T-helper 2 cell treated with Interferon-gamma antibody and Interleukin-4, amounts not matched to agents 5 μg/mL and 100 μg/mL, for 36 hours (primary cell): ENCODE data around the gene KDM3A.

Source experiments
- DNase-seq: peaks from one replicate; pipeline ENCODE4 v3.0.0; 2021; ENCODE audit warnings: low spot score
- H3K27ac Mint-ChIP-seq: one replicate; pipeline ENCODE4 v1.8.0; 2021; ENCODE audit warnings: mild to moderate bottlenecking, mixed read lengths
- H3K27me3 Mint-ChIP-seq: one replicate; pipeline ENCODE4 v1.8.0; 2021; ENCODE audit warnings: low read depth, mixed read lengths
- H3K36me3 Mint-ChIP-seq: one replicate; pipeline ENCODE4 v1.8.0; 2021; ENCODE audit warnings: low read depth, mixed read lengths
- H3K4me1 Mint-ChIP-seq: one replicate; pipeline ENCODE4 v1.8.0; 2021; ENCODE audit warnings: low read depth, mixed read lengths
- H3K4me3 Mint-ChIP-seq: one replicate; pipeline ENCODE4 v1.8.0; 2022; ENCODE audit warnings: mild to moderate bottlenecking, moderate library complexity, mixed read lengths
- H3K9me3 Mint-ChIP-seq: one replicate; pipeline ENCODE4 v1.8.0; 2021; ENCODE audit warnings: mixed read lengths

The KDM3A gene

DNA sequence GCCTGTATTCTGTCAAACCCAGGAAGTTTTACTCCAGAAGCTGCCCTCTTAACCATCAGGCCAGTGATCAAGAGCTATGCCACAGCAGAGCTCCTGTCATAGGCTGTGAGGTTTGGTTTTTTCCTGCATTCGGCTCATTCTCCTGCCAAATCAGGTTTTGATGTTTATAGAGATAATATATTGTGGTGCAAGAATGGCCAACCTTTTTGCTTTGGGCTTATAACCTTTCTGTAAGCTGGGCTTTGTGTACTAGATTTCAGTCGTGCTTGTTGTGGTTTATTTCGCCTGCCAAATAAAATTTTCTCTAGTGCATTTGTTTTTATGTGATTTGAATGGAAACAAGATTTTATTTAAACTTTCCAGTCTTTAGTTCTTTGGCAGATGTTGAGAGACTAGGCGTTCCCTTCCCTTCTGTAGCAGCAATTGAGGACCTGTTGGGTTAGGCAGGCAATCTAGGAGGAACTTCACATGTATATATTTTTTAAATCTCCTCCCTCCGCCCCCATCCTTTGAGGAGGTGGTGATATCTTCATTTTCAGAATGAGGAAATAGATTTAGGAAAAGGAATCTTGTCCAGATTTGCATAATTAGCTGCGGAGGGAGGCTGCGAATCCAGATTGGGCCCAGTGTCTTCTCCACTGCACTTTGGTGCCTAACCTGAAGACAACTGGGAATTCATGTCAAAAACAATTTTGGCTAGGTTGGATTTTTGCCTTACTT lies 2.6 kb downstream of the KDM3A start:
- peak overlapping the region; percentile 96 for H3K4me3 Mint-ChIP-seq

GRCh38 chr2:86445436-86445835 lies 4.3 kb downstream of the KDM3A start:
- H3K36me3 Mint-ChIP-seq, result peaks cover 77% of the 10 kb centered on the region
- peak overlapping the region; percentile 30 for H3K4me3 Mint-ChIP-seq
- peaks cover 67% of the 10 kb centered on the region for H3K4me1 Mint-ChIP-seq
- H3K9me3 Mint-ChIP-seq, result peaks cover 2% of the 10 kb centered on the region
- no peak for DNase-seq
- no peak overlapping the region for H3K27ac Mint-ChIP-seq
- no peaks in the 10 kb centered on the region for H3K27me3 Mint-ChIP-seq

More for the DNA sequence above, 2.6 kb downstream of the KDM3A start:
- Mint-ChIP-seq H3K27ac (peak overlapping the region; percentile 11), H3K27me3 (no peaks in the 10 kb centered on the region), H3K9me3 (peaks cover 18% of the 10 kb centered on the region), H3K36me3 (peaks cover 70% of the 10 kb centered on the region), H3K4me1 (peaks cover 59% of the 10 kb centered on the region)
- no peak for DNase-seq

- Mint-ChIP-seq H3K27me3 (no peaks in the 10 kb centered on the region), H3K36me3 (peaks cover 81% of the 10 kb centered on the region), H3K4me3 (no peak overlapping the region), H3K27ac (no peak overlapping the region), H3K4me1 (peaks cover 63% of the 10 kb centered on the region), H3K9me3 (no peaks in the 10 kb centered on the region)
- DNase-seq, result no peak
Measured at GRCh38 chr2:86446060-86446459, 4.9 kb downstream of the KDM3A start.

DNA sequence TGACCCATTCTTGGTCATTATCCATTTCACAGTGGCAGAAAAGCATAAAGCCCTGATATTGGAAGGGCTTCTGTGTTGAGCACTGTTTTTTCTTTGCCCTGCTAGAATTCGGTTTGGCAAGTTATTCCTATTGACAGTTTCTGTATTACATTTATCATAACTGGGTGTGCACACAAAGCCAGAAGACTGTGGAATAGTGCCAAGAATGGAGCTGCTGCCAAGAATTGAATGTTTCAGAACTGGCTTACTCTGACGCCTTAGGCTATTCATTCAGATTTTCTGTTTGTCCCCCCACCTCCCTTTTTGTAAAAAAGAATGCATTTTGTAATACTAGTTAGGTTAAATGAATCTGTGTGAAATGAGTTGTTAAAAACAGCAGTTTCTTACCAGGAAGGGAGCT lies 12.7 kb downstream of the KDM3A start:
- H3K9me3 Mint-ChIP-seq, result no peaks in the 10 kb centered on the region
- H3K36me3 Mint-ChIP-seq, result peaks cover 80% of the 10 kb centered on the region
- no peak overlapping the region for H3K4me3 Mint-ChIP-seq
- no peak for DNase-seq
- no peaks in the 10 kb centered on the region for H3K27me3 Mint-ChIP-seq
- no peak overlapping the region for H3K27ac Mint-ChIP-seq
- peaks cover 20% of the 10 kb centered on the region for H3K4me1 Mint-ChIP-seq

GRCh38 chr2:86454238-86454637 lies 13.1 kb downstream of the KDM3A start:
- Mint-ChIP-seq H3K36me3 (peaks cover 79% of the 10 kb centered on the region), H3K27ac (no peak overlapping the region), H3K9me3 (no peaks in the 10 kb centered on the region), H3K4me1 (peaks cover 19% of the 10 kb centered on the region), H3K4me3 (no peak overlapping the region), H3K27me3 (no peaks in the 10 kb centered on the region)
- no peak for DNase-seq

DNA sequence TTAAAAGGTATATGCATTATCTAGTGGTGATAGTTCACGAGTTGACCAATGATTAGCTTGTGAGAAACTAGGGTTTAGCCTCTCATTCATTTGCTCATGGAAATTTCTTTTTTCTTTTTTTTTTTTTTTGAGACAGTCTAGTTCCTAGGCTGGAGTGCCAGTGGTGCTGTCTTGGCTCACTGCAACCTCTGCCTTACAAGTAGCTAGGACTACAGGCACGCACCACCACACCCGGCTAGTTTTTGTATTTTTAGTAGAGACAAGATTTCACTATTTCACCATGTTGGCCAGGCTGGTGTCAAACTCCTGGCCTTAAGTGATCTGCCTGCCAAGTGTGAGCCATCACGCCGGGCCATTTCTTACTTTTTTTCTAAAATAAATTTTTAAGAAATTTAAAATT lies 14.0 kb downstream of the KDM3A start:
- no peak overlapping the region for H3K4me3 Mint-ChIP-seq
- no peaks in the 10 kb centered on the region for H3K9me3 Mint-ChIP-seq
- peaks cover 79% of the 10 kb centered on the region for H3K36me3 Mint-ChIP-seq
- H3K27me3 Mint-ChIP-seq, result no peaks in the 10 kb centered on the region
- no peak for DNase-seq
- peaks cover 15% of the 10 kb centered on the region for H3K4me1 Mint-ChIP-seq
- H3K27ac Mint-ChIP-seq, result no peak overlapping the region

DNA sequence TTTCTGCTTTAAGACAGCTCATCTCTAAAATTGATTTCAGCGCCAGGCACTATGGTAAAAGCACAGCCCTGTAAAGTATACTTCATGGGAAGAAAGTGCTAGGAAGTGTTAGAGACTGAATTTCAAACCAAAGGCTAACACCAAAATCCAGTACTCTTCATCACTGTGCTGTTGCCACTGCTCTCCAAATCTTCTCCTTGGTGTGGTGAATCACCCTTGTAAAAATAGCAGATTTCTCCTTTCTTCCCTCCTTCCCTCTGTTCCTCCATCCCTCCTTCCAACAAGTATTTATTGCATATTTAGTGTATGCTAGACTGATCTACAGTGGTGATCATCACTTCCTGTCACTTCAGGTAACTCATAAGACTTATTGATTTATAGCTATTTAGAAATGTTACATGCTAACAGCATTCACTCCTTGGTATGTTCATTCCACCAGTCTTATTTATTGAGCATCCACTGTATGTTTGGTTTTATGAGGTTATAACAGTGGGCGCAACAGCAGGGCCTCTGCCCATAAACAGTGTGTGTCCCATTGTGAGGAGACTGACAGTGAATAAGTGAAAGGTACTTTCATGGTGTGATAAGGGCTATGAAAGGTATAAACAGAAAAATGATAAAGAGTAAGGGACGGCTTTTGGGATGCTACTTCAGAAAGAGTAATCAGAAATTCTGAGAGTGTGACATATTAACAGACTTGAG lies 20.0 kb downstream of the KDM3A start:
- no peak for DNase-seq
- no peaks in the 10 kb centered on the region for H3K27me3 Mint-ChIP-seq
- H3K36me3 Mint-ChIP-seq, result peaks cover 83% of the 10 kb centered on the region
- H3K4me3 Mint-ChIP-seq, result no peak overlapping the region
- no peaks in the 10 kb centered on the region for H3K9me3 Mint-ChIP-seq
- peaks cover 29% of the 10 kb centered on the region for H3K4me1 Mint-ChIP-seq
- peak overlapping the region; percentile 52 for H3K27ac Mint-ChIP-seq

DNA sequence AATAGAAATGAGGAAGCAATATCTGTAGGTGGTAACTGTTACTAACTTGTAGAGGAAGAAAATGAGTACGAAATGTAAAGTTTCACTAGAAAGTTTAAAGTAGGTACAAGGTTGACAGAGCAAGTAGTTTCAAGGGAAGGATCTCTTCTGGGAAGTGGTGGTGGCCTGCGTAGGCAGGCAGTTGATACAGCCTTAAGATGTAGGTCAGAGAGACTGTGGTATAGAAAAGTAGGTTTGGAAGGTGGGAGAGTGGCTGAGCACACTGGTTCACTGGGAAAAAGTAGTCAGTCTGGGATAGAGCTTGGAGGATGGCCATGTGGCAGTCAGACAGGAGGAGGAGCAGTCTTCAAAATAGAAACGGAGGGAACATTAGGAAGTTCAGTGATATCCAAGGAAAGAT lies 23.5 kb downstream of the KDM3A start:
- peak overlapping the region; percentile 49 for H3K27ac Mint-ChIP-seq
- peaks cover 89% of the 10 kb centered on the region for H3K36me3 Mint-ChIP-seq
- DNase-seq, result peak; percentile 30
- peaks cover 50% of the 10 kb centered on the region for H3K4me1 Mint-ChIP-seq
- H3K4me3 Mint-ChIP-seq, result peak overlapping the region; percentile 15
- no peaks in the 10 kb centered on the region for H3K27me3 Mint-ChIP-seq
- no peaks in the 10 kb centered on the region for H3K9me3 Mint-ChIP-seq

DNA sequence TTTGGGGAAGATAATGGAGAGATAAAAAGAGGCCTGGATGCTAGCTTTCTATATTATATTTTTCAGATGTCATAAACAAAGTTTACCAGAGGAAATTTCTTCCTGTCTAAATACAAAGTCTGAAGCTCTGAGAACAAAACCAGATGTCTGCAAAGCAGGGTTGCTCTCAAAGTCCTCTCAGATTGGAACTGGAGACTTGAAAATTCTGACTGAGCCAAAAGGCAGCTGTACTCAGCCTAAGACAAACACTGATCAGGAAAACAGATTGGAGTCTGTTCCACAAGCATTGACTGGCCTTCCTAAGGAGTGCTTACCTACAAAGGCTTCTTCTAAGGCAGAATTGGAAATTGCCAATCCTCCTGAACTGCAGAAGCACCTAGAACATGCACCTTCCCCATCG lies 25.1 kb downstream of the KDM3A start:
- Mint-ChIP-seq H3K27me3 (no peaks in the 10 kb centered on the region), H3K4me1 (peaks cover 57% of the 10 kb centered on the region), H3K27ac (no peak overlapping the region), H3K36me3 (peaks cover 84% of the 10 kb centered on the region), H3K9me3 (no peaks in the 10 kb centered on the region), H3K4me3 (no peak overlapping the region)
- no peak for DNase-seq

DNA sequence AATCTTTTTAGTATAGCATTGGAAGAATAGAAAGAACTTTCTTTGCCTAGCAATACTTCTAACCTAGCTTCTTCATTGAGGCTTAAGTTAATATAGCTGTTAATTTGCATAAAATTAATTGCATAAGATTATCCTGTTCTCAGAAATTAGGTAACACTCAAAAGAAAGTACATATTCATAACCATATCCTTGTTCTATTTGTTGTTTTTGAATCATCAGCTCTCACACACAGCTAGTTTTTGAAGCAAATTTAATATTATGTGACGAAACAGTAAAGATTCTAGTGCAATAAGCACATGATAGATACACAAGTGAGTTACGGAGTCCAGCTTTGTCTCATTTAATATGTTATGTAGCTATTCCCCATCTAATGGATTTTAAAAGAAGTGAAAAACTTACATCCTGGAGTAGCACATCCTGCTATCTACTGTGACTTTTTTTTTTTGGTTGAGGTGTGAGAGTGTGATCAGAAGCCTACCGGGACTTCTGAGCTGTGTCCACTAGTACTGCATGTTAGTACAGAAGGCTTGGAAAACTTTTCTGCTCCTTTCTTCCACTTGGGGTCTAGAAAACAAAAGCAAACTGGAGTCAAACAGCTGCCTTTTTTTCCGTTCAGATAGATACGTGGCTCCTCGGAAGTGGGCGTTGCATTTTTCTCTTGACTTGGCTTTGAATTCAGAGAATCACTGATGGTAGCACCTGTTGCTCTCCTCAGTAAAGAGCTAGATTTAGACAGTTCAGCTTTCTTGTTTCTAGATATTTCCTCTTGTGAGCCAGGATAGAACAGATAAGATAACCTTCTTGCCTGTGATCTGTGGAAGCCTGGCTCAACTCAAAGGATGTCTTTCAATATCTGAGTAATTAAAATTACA lies 27.2 kb downstream of the KDM3A start:
- Mint-ChIP-seq H3K9me3 (no peaks in the 10 kb centered on the region), H3K27ac (peak overlapping the region; percentile 92), H3K4me3 (peak overlapping the region; percentile 80), H3K36me3 (peaks cover 86% of the 10 kb centered on the region), H3K4me1 (peaks cover 59% of the 10 kb centered on the region), H3K27me3 (no peaks in the 10 kb centered on the region)
- no peak for DNase-seq

DNA sequence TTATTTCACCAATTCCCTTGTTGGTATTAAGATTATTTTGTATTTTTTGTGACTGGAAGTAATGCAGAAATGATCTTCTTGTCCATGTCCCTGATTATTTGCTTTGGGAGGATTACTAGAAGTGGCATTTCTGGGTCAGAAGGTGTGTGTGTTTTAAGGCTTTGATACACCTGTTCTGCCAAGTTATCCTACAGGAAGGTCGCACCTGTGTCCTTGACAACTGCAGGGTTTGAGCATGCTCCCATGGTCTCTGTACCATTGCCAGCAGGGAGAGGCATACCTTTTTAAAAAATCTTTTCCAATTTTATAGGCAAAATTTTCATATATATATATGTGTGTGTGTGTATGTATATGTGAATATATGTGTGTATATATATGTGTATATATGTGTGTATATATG lies 29.7 kb downstream of the KDM3A start:
- no peak for DNase-seq
- no peaks in the 10 kb centered on the region for H3K9me3 Mint-ChIP-seq
- no peak overlapping the region for H3K27ac Mint-ChIP-seq
- peaks cover 53% of the 10 kb centered on the region for H3K4me1 Mint-ChIP-seq
- no peak overlapping the region for H3K4me3 Mint-ChIP-seq
- H3K27me3 Mint-ChIP-seq, result no peaks in the 10 kb centered on the region
- peaks cover 88% of the 10 kb centered on the region for H3K36me3 Mint-ChIP-seq

DNA sequence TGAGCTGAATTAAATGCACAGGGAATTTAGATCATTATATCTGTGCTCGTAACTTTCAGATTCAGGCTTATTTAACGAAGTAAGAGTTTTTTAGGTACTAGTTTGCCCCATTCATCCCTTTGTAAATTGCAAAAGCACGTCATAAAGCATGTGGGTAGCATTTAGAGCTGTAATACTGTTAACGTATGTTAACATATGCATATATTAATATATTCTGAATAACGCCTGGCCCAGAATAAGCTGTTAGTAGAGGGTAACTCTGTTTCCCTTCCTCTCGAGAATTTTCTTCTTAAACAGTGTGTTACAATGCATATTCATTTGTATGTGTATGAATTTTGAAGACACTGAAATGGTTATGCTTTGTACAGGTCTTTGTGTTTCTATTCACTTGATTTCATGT lies 30.5 kb downstream of the KDM3A start:
- Mint-ChIP-seq H3K4me1 (peaks cover 50% of the 10 kb centered on the region), H3K4me3 (no peak overlapping the region), H3K9me3 (no peaks in the 10 kb centered on the region), H3K27me3 (no peaks in the 10 kb centered on the region), H3K36me3 (peaks cover 85% of the 10 kb centered on the region), H3K27ac (no peak overlapping the region)
- DNase-seq, result no peak

DNA sequence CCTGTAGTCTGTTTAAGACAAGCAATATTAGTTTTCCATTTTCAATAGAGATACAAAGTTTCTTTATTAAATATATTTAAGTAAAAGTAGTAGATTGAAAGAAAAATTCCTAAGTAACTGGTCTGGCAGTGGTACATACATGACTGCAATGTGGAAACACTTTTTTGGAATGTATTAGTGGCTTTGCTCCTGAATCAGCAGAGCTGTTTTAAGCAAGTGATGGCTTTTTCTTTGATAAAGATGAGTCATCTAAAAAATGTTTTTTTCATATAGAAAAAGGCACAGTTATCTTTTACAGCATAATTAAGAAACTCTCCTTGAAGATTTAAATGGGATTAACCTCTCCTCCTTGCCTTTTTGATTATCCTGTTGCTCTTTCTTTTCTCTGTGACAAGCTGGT lies 34.9 kb downstream of the KDM3A start:
- no peak overlapping the region for H3K27ac Mint-ChIP-seq
- H3K36me3 Mint-ChIP-seq, result peaks cover 86% of the 10 kb centered on the region
- H3K4me3 Mint-ChIP-seq, result no peak overlapping the region
- H3K4me1 Mint-ChIP-seq, result peaks cover 24% of the 10 kb centered on the region
- no peaks in the 10 kb centered on the region for H3K27me3 Mint-ChIP-seq
- no peak for DNase-seq
- H3K9me3 Mint-ChIP-seq, result no peaks in the 10 kb centered on the region

DNA sequence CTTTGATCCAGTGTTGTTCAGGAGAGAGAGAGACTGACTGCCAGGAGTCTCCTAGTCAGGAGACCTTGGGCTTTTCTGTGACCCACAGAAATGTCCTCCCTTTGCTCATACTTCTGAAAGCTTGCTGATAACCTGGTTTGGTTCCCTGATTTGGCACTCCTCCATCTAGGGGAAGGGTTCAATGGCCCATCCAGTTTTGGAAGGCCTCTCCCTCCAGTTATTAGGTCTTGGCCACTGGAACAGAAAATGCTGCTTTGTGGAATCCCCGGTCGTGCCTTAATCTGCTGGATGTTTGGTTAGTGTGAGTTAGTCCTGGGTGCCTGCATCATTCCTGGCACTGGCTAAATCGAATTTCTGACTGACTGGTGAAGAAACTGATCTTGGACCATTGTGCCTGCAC lies 35.7 kb downstream of the KDM3A start:
- Mint-ChIP-seq H3K27ac (no peak overlapping the region), H3K27me3 (no peaks in the 10 kb centered on the region), H3K36me3 (peaks cover 87% of the 10 kb centered on the region), H3K4me1 (peaks cover 20% of the 10 kb centered on the region), H3K9me3 (no peaks in the 10 kb centered on the region), H3K4me3 (no peak overlapping the region)
- no peak for DNase-seq
